ENCODE results near the gene ELP4.

ELP4 gene

DNA sequence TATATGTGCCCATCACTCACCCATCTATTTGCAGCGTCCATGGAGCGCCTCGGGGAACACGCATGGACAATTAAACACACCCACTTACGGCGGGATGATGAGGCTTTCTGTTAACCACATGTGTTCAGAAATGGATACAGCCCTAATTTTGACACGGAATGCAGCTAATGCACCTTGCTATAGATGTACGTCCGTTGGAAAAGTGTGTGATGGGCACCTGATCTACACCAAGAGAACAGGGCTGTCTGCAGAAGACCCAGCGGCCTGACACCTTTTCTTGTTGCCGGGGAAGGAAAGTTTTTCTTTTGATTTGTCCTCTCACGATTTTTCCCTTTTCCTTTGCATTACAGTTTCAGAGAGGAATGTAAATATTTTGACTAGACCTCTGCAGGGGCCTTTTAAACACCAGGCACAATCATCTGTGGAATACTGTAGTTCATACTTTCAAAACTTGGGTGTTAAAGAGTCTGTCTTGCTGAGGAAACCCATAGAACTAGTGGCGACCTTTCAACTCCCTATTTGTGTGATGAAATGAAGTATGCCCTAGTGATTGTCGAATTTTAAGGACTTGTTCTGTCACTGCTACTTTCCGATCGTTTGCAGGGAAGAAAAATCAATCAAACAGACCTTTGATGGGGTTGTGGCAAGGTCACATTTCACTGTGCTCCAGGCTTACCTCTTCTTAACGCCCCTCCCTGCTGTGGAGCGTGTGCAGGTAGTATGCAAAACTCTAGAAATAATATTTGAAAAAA lies 318.1 kb downstream of the ELP4 start:
- DNase-seq: no peak

DNA sequence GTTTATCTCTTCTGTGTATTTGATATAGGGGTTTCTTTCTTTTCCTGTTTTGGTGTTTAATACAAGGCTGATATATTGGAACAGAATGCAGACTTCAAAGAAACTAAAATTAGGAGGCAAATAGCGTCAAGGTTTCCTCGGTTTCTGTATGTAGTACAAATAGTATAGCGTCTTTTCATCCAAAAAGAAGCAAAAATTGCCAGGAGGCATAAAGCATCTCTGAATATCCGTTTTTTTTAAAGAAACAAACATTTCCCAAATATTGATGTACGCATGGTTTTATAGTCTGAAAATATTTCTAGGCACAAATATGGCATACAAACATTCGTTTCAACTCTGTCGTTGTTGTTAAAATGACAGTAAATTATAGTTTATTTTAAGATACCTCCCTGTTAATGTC lies 318.6 kb downstream of the ELP4 start:
- no peak for DNase-seq

- DNase-seq: no peak
Observed at GRCh38 chr11:31830406-31830805, 320.8 kb downstream of the ELP4 start.

GRCh38 chr11:31834237-31834636 lies 324.7 kb downstream of the ELP4 start:
- DNase-seq: no peak
